ENCODE data around the gene MRPL34.

MRPL34 gene

GRCh38 chr19:17330262-17331044, 24.8 kb downstream of the MRPL34 start:
- peak overlapping the region; percentile 60 for H3K4me3 Mint-ChIP-seq

GRCh38 chr19:17331045-17331558, 25.4 kb downstream of the MRPL34 start:
- Mint-ChIP-seq H3K36me3 (ENCODE audit: low read depth) (peaks cover 31% of the 10 kb centered on the region), H3K4me3 (peak overlapping the region; percentile 12), H3K27ac (no peak overlapping the region), H3K27me3 (ENCODE audit: low read depth, poor library complexity) (peaks cover 30% of the 10 kb centered on the region), H3K4me1 (peaks cover 47% of the 10 kb centered on the region), H3K9me3 (no peaks in the 10 kb centered on the region)
- no peak for DNase-seq
- TF ChIP-seq CTCF (IDR thresholded peaks at IDR 0.05), result no peak

More at GRCh38 chr19:17330262-17331044, 24.8 kb downstream of the MRPL34 start:
- TF ChIP-seq CTCF (IDR thresholded peaks at IDR 0.05), result no peak
- Mint-ChIP-seq H3K27ac (no peak overlapping the region), H3K27me3 (ENCODE audit: low read depth, poor library complexity) (peaks cover 31% of the 10 kb centered on the region), H3K4me1 (peaks cover 47% of the 10 kb centered on the region), H3K36me3 (ENCODE audit: low read depth) (peaks cover 31% of the 10 kb centered on the region), H3K9me3 (no peaks in the 10 kb centered on the region)
- DNase-seq, result no peak

- peaks cover 28% of the 10 kb centered on the region for H3K27me3 Mint-ChIP-seq (ENCODE audit: low read depth, poor library complexity)
- H3K36me3 Mint-ChIP-seq (ENCODE audit: low read depth), result peaks cover 31% of the 10 kb centered on the region
- TF ChIP-seq CTCF (IDR thresholded peaks at IDR 0.05), result no peak
- no peak for DNase-seq
- no peak overlapping the region for H3K27ac Mint-ChIP-seq
- peaks cover 43% of the 10 kb centered on the region for H3K4me1 Mint-ChIP-seq
- H3K9me3 Mint-ChIP-seq, result no peaks in the 10 kb centered on the region
- H3K4me3 Mint-ChIP-seq, result no peak overlapping the region
Measured at GRCh38 chr19:17332360-17332676, 26.6 kb downstream of the MRPL34 start.

- DNase-seq, result peak; percentile 59
- Mint-ChIP-seq H3K4me3 (peak overlapping the region; percentile 54), H3K9me3 (no peaks in the 10 kb centered on the region), H3K36me3 (ENCODE audit: low read depth) (peaks cover 31% of the 10 kb centered on the region), H3K4me1 (peaks cover 43% of the 10 kb centered on the region), H3K27me3 (ENCODE audit: low read depth, poor library complexity) (peaks cover 24% of the 10 kb centered on the region), H3K27ac (no peak overlapping the region)
- TF ChIP-seq CTCF (IDR thresholded peaks at IDR 0.05), result no peak
Measured at GRCh38 chr19:17332677-17333581, 27.3 kb downstream of the MRPL34 start.

GRCh38 chr19:17333611-17334413, 28.1 kb downstream of the MRPL34 start:
- peaks cover 31% of the 10 kb centered on the region for H3K36me3 Mint-ChIP-seq (ENCODE audit: low read depth)
- peaks cover 24% of the 10 kb centered on the region for H3K27me3 Mint-ChIP-seq (ENCODE audit: low read depth, poor library complexity)
- H3K4me3 Mint-ChIP-seq, result peak overlapping the region; percentile 96
- no peak for TF ChIP-seq CTCF (IDR thresholded peaks at IDR 0.05)
- no peak overlapping the region for H3K27ac Mint-ChIP-seq
- no peaks in the 10 kb centered on the region for H3K9me3 Mint-ChIP-seq
- peaks cover 49% of the 10 kb centered on the region for H3K4me1 Mint-ChIP-seq
- no peak for DNase-seq

Data from nephron progenitor cell (in vitro differentiated cells).